KBM-7 (cell line): ENCODE results near the gene C2orf80.
A peak's percentile ranks its signal among the peaks of the same experiment; 100 is the strongest.
"Not testable (repeated sequence)": the region's sequence is repeated elsewhere in the genome, so short reads cannot be mapped to it uniquely, and the experiment has no call there.

Source experiments
- DNase-seq: peaks from one replicate; pipeline ENCODE4 v3.0.0-alpha.2; 2015
- in situ Hi-C: fragments of 300-500 bp; cut with MboI; formaldehyde crosslinking; loops from 2 replicates; pipeline ENCODE4 v1.14.3; 2020; ENCODE audit warnings: low sequenced_read_pairs, low pct_unique_long_range_greater_than_20kb, mixed read lengths

The C2orf80 gene

GRCh38 chr2:208142240-208142924, 47.4 kb downstream of the C2orf80 start:
- DNase-seq, result no peak
- in situ Hi-C loops, result no loop called here

GRCh38 chr2:208139447-208139846, 50.4 kb downstream of the C2orf80 start:
- in situ Hi-C loops, result no loop called here
- no peak for DNase-seq

DNA sequence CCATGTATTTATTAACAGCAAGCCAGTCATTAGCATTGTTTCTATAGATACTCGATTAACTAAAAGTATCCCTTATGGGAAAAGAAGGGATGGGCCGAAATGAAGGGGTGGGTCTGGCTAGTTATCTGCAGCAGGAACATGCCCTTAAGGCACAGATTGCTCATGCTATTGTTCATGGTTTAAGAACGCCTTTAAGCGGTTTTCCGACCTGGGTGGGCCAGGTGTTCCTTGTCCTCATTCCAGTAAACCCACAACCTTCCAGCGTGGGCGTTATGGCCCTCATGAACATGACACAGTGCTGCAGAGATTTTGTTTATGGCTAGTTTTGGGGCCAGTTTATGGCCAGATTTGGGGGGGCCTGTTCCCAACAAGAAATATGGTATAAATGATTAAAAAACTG, 51.5 kb downstream of the C2orf80 start:
- DNase-seq, in situ Hi-C loops: not testable (repeated sequence)

GRCh38 chr2:208136716-208137094, 53.1 kb downstream of the C2orf80 start:
- in situ Hi-C loops, result no loop called here
- DNase-seq, result no peak

DNA sequence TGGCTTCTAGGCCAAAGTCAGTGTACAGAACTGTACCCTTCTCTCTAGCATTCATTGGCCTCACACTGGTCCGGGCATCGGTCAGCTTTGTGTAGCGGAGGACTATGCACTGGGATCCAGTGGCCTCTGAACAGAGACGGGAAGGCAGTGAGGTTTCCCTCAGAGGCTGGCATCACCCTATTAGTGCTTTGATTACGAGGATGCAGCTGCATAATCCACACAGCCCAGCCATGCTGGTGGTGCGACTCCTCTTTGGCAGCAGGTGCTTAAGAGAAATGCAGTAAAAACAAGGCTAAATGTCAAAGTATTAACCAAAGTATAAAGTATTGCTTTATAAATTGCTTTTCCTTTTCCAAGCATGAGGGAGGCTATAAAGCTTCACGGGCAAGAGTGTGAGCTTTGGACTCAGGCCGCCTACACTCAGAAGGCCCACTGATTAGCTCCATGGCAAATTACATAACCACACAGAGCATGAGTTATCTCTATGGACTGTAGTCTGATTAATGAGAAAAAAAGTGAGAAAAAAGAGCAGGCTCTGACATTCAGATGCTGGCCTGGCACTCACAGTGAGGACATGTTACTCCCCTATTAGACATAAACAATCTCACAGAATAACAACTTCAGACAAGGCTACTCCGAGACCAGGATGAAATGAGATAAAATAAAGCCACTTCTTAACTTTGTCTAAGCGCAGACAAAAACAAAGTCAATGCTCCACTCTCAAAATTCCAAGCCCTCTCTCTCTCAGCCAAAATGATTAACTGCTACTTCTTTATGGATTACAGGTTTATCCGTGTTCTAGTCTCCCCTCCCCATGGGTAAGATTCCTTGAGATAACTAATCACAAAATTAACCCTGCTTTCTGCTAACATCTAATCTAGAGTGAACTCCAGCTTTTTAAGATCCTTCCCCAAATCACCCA, 53.8 kb downstream of the C2orf80 start:
- no peak for DNase-seq
- in situ Hi-C loops, result no loop called here

DNA sequence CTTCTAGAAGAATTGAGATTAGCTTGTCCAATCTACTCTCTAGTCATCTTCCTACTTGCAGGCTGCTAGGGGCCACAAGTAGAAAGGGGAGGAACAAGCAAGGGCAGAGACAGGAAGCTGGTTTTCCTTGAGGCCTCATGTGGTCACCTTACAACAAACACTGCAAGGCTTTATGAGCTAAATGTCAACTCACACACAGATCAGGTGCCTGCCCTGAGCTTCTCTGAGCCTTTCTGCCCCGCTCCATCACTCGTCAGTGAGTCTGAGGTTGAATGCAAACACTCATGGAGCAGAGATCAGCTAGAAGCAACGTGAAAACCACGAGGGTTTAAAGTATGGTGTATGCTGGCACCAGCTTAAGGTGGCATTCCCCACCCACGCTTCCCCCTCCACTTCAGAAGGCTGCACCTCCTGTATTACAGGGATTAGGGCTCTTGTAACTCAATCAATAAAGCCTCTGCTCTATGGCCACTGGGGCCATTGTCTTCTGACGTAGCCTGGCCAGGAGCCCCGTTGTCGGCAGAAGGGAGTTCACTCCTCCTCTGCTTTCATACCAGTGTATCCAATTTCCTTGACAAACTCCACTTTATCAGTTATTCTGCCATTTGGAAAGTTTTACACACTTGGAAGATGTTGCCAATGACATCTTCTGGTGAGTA, 54.8 kb downstream of the C2orf80 start:
- DNase-seq, result peak; percentile 81
- in situ Hi-C loops, result no loop called here

DNA sequence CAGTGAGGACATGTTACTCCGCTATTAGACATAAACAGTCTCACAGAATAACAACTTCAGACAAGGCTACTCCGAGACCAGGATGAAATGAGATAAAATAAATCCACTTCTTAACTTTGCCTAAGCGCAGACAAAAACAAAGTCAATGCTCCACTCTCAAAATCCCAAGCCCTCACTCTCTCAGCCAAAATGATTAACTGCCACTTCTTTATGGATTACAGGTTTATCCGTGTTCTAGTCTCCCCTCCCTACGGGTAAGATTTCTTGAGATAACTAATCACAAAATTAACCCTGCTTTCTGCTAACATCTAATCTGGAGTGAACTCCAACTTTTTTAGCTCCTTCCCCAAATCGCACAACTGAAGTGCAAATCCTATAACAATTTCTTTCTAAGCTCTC, 59.1 kb downstream of the C2orf80 start:
- no peak for DNase-seq
- in situ Hi-C loops, result no loop called here

DNA sequence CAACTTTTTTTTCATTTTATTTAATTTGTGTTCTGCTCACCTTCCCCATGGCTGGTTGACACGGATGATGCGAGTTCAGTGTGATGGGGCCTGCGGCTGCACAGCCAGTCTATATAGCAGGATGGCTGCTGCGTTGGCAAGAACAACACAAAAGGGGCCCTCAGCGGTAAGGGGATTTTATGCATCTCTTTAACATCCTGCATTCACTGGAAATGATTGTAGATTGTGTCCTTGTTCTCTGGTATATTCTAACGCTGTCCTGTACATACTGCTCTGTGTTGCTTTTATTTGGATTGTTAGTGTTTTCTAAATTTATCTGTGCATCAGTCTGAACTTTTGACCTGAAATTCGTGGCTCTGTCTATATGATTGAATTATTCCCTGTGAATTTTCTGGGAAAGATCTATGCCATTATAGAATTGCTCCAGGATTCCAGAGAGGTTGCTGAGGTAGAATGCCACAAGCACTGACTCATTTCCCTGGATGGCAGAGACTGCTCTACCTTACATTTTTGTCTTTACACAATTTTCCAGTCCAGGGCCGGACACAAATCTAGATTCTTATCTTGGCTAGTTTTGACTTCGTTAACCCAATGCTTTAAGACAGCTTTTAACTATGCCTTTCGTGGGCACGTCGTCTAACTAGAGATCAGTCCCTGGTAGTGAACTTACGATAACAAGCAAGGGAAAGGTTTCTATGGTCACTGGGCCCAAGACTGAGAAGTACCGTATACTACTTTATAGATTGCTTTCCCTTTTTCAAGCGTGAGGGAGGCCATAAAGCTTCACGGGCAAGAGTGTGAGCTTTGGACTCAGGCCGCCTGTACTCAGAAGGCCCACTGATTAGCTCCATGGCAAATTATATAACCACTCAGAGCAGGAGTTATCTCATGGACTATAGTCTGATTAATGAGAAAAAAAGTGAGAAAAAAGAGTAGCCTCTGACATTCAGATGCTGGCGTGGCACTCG, 59.8 kb downstream of the C2orf80 start, which contains the start of gene CRYGC:
Gene CRYGC, minus strand, starts transcription at position 85 of the 968 bp plus-strand sequence. Its CDS starts 36 bp downstream, at position 49.
- in situ Hi-C loops, result no loop called here
- DNase-seq, result no peak

DNA sequence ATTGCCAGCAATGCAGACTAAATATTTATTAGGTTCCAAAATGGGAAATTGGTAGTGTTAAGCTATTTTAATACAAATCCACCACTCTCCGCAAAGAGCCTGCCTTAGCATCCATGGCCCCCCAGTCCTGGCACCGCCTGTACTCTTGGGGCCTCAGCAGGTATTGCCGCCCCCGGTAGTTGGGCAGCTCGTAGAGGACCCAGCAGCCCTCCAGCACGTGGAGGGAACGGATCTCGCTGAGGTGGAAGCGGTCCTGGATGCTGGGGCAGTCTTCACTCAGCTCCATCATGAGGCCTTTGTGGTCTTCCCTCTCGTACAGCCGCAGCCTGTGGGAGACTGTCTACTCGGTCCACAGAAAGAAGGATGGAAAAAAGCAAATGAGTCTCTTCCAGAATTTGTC, 61.7 kb downstream of the C2orf80 start:
- in situ Hi-C loops, result no loop called here
- no peak for DNase-seq

DNA sequence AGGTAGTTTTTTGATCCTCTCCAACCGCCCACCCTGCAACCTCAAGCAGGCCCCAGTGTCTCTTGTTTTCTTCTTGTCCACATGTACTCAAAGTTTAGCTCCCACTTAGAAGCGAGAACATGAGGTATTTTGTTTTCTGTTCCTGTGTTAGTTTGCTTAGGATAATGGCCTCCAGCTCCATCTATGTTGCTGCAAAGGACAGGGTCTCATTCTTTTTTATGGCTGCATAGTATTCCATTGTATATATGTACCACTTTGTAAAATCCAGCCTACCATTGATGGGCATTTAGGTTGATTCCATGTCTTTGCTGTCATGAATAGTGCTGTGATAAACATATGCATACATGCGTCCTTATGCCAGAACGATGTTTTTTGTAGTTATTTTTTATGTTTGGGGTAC, 62.7 kb downstream of the C2orf80 start:
- in situ Hi-C loops, result no loop called here
- DNase-seq, result no peak

GRCh38 chr2:208125251-208125650, 64.6 kb downstream of the C2orf80 start:
- DNase-seq, result no peak
- in situ Hi-C loops, result no loop called here

- DNase-seq, result peak; percentile 45
- in situ Hi-C loops, result not testable (repeated sequence)
Observed at GRCh38 chr2:208124013-208124715, 65.7 kb downstream of the C2orf80 start, which contains the start of gene CRYGD. CRYGD (minus strand) TSS chr2:208124524; CDS start chr2:208124473, 51 bp downstream.

GRCh38 chr2:208122248-208122647, 67.6 kb downstream of the C2orf80 start:
- in situ Hi-C loops, result no loop called here

GRCh38 chr2:208118918-208119317, 70.9 kb downstream of the C2orf80 start:
- DNase-seq, result no peak
- in situ Hi-C loops, result no loop called here

More at GRCh38 chr2:208122248-208122647, 67.6 kb downstream of the C2orf80 start:
- DNase-seq, result no peak

GRCh38 chr2:208117390-208117789, 72.4 kb downstream of the C2orf80 start:
- in situ Hi-C loops, DNase-seq: not testable (repeated sequence)
